ENCODE data around the gene TRIM65.

TRIM65 gene

GRCh38 chr17:75898791-75899190 is 2.0 kb upstream of the TRIM65 start:
- no peak for TF ChIP-seq JUND (IDR thresholded peaks at IDR 0.05; ENCODE audit: low read depth)
- in situ Hi-C loops (cut with HindIII; ENCODE audit: low pct_unique_long_range_greater_than_20kb, low sequenced_read_pairs), result no loop called here

GRCh38 chr17:75898065-75898464 is 1.3 kb upstream of the TRIM65 start:
- no peak for DNase-seq (ENCODE audit: low read depth in 1 of 2, low spot score in 1 of 2)
- TF ChIP-seq JUND (IDR thresholded peaks at IDR 0.05; ENCODE audit: low read depth), result no peak
- in situ Hi-C loops (cut with HindIII; ENCODE audit: low pct_unique_long_range_greater_than_20kb, low sequenced_read_pairs), result no loop called here

More at GRCh38 chr17:75898791-75899190, 2.0 kb upstream of the TRIM65 start:
- DNase-seq (ENCODE audit: low read depth in 1 of 2, low spot score in 1 of 2), result no peak

DNA sequence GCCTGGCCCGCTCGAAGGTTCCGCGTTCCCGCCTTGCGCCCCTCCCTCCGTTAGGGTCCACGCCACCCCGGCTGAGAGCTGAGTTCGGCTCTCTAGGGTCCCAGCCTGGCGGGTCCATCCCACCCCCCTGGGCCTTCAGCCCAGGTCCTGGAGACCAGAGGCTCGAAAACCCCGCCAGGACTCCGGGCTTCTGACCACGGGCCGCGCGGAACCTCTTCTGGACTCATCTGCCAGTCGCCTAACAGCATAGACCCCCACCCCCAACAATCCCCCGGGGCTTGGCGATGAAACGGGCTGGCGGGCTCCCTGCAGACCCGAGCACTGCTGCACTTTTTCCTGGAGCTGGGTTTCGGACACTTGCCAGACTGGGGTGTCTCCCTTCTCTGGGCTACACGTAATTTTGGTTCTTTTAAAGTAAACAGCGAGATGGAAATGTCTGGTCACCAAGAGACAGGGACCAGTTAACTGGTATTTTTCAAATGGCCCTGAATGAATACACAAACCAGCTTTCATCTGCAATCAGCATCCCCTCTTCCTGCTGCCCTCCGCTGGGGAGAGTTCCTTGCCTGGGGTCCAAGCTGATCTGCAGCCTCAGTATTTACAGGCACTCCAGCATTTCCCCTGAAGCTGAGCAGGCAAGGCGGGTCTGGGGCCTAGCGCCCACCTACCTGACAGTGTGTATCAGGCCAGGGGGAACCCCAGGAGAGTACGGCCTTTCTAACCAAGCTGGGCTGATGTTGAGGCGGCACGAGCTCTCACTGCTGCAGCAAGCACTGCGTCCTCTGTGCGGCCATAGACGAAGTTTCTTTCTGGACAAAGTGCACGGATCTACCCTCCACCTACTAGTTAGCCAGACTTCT is 639 bp upstream of the TRIM65 start:
- in situ Hi-C loops (cut with HindIII; ENCODE audit: low pct_unique_long_range_greater_than_20kb, low sequenced_read_pairs), result no loop called here
- no peak for DNase-seq (ENCODE audit: low read depth in 1 of 2, low spot score in 1 of 2)
- TF ChIP-seq JUND (IDR thresholded peaks at IDR 0.05; ENCODE audit: low read depth), result no peak

GRCh38 chr17:75895370-75896155 is 1.2 kb downstream of the TRIM65 start:
- DNase-seq (ENCODE audit: low read depth in 1 of 2, low spot score in 1 of 2), result peak in 1 of 2 experiments; percentile 56
- in situ Hi-C loops (cut with HindIII; ENCODE audit: low pct_unique_long_range_greater_than_20kb, low sequenced_read_pairs), result no loop called here

GRCh38 chr17:75894049-75894733 is 2.6 kb downstream of the TRIM65 start:
- in situ Hi-C loops (cut with HindIII; ENCODE audit: low pct_unique_long_range_greater_than_20kb, low sequenced_read_pairs), result no loop called here
- TF ChIP-seq JUND (IDR thresholded peaks at IDR 0.05; ENCODE audit: low read depth), result no peak
- DNase-seq (ENCODE audit: low read depth in 1 of 2, low spot score in 1 of 2), result no peak

More at GRCh38 chr17:75895370-75896155, 1.2 kb downstream of the TRIM65 start:
- no peak for TF ChIP-seq JUND (IDR thresholded peaks at IDR 0.05; ENCODE audit: low read depth)

DNA sequence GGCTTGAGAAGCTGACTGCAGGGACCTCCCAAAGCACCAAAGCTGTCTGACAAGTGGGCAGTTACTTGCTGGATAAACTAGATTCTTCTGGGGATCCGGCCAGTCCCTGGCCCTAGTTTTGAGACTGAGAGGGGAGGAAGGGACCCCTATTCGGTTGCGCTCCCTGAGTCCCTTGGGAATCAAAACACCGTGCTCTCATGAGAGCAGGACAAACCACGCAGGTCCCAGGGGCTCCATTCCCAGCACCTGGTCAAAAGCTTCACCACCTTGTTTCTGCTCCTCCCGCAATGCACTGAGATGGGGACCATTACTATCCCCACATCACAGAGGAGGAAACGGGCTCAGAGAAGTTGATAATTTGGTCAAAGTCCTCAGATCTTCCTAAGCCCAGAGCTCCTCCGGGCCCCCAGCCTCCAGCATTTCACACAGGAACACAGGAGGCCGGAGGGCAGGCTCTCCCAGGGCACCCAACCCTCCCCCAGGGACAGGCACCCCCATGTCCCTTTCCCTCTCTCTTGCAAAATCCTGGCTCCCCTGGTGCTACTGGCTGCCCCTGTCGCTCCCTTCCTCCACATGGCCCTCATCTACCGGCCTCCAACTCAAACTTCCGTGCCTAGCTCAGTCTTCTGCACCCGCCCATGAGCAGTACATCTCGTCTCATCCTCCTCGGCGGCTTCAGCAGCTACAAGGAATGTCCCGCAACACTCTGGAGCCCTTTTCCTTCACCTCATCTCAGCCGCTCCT is 3.3 kb downstream of the TRIM65 start:
- in situ Hi-C loops (cut with HindIII; ENCODE audit: low pct_unique_long_range_greater_than_20kb, low sequenced_read_pairs), result no loop called here
- no peak for DNase-seq (ENCODE audit: low read depth in 1 of 2, low spot score in 1 of 2)
- TF ChIP-seq JUND (IDR thresholded peaks at IDR 0.05; ENCODE audit: low read depth), result no peak

GRCh38 chr17:75892556-75893224 is 4.1 kb downstream of the TRIM65 start:
- TF ChIP-seq JUND (IDR thresholded peaks at IDR 0.05; ENCODE audit: low read depth), result no peak
- no peak for DNase-seq (ENCODE audit: low read depth in 1 of 2, low spot score in 1 of 2)
- in situ Hi-C loops (cut with HindIII; ENCODE audit: low pct_unique_long_range_greater_than_20kb, low sequenced_read_pairs), result no loop called here

GRCh38 chr17:75891605-75892555 is 4.9 kb downstream of the TRIM65 start:
- in situ Hi-C loops (cut with HindIII; ENCODE audit: low pct_unique_long_range_greater_than_20kb, low sequenced_read_pairs), result no loop called here
- DNase-seq (ENCODE audit: low read depth in 1 of 2, low spot score in 1 of 2), result no peak
- no peak for TF ChIP-seq JUND (IDR thresholded peaks at IDR 0.05; ENCODE audit: low read depth)

GRCh38 chr17:75891022-75891604 is 5.6 kb downstream of the TRIM65 start:
- in situ Hi-C loops (cut with HindIII; ENCODE audit: low pct_unique_long_range_greater_than_20kb, low sequenced_read_pairs), result no loop called here
- DNase-seq (ENCODE audit: low read depth in 1 of 2, low spot score in 1 of 2), result no peak
- no peak for TF ChIP-seq JUND (IDR thresholded peaks at IDR 0.05; ENCODE audit: low read depth)

GRCh38 chr17:75889454-75889853 is 7.3 kb downstream of the TRIM65 start:
- no peak for TF ChIP-seq JUND (IDR thresholded peaks at IDR 0.05; ENCODE audit: low read depth)
- no peak for DNase-seq (ENCODE audit: low read depth in 1 of 2, low spot score in 1 of 2)
- in situ Hi-C loops (cut with HindIII; ENCODE audit: low pct_unique_long_range_greater_than_20kb, low sequenced_read_pairs), result no loop called here

Measured in T47D (cell line).